CD4-positive, alpha-beta T cell treated with Interleukin-12 subunit alpha and Interleukin-12 subunit beta, for 1 hour (primary cell): ENCODE results near the gene SLC22A16.

Source experiments
- DNase-seq: peaks from one replicate; pipeline ENCODE4 v3.0.0-alpha.2; 2020

The SLC22A16 gene

DNA sequence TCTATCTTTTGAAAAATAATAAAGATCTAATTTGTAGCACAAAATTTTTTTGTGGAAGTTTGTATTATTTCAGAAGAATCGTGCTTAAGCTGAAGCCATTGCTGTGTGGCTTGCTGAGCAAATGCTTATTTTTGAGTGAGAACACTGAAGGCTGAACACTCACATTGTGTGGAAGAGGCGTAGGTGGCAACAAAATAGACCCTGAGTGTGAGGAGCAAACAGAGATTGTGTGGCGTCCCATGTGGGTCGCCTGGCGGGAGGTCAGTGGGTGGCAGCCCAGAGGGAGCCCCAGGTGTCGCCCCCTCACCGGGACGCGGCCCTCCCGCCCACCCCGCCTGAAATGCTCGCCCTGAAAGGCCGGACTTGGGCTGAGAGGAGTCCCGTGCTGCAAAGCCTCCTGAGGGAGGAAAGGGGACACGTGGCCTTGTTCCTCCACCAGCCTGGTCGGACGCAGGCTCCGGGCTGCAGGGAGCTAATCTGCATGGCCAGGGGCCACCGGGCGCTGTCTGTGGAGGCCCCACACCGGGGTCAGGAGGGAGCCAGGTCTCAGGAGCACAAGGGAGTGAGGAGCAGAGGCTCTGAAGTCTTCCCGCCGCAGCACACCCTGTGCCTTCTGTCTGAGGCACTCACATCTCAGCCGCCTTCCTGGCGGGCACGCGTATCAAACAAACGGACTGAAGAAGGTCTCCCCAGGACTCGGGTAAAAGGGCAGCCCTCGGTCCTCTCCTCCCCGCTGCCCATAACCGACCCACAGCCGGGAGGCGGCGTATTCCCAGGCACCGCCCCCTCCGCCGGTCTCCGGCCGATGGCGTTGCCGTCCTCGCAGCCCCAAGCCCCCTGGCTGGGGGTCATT lies 77.0 kb downstream of the SLC22A16 start:
- no peak for DNase-seq

GRCh38 chr6:110398778-110399177 lies 77.6 kb downstream of the SLC22A16 start:
- DNase-seq = no peak

- DNase-seq = no peak
Observed at GRCh38 chr6:110395221-110395620, 81.2 kb downstream of the SLC22A16 start.

DNA sequence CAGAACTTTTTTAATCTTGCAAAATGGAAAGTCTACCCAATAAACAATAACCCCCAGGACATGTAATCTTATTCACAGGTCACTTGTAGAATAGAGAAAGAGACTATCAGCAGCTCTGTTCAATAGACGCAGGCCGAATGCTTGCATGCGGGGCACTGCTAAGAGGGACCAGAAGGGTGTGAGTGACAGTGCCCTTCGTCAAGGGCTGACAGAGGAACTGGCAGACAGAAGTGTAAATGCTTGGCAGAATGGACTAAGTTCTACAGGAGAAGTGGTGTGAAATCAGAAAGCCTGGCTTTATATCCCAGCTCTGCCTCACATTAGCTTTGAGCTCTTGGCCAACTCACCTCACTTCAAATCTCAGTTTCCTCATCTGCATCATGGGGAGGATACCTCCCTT lies 82.0 kb downstream of the SLC22A16 start:
- DNase-seq = no peak

DNA sequence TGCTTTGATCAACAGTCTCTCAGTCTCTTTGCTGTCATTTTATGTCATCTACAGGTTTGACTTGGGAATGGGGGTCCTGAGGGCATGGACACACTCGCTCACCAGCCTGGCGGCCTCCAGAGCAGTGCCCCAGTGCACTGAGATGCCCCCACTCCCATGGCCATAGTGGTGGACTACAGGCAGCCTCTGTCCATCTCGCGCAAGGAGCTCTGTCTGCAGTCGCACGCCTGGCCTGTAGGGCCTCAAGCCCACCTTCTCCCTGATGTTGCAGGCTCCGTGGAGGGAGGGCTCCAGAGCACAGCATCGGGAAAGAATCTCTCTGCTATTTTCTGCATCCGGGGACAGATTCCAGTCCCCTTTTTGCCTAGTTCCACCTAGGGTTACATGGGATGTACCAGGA lies 83.7 kb downstream of the SLC22A16 start:
- no peak for DNase-seq

- no peak for DNase-seq
Observed at GRCh38 chr6:110390404-110390803, 86.0 kb downstream of the SLC22A16 start.

DNA sequence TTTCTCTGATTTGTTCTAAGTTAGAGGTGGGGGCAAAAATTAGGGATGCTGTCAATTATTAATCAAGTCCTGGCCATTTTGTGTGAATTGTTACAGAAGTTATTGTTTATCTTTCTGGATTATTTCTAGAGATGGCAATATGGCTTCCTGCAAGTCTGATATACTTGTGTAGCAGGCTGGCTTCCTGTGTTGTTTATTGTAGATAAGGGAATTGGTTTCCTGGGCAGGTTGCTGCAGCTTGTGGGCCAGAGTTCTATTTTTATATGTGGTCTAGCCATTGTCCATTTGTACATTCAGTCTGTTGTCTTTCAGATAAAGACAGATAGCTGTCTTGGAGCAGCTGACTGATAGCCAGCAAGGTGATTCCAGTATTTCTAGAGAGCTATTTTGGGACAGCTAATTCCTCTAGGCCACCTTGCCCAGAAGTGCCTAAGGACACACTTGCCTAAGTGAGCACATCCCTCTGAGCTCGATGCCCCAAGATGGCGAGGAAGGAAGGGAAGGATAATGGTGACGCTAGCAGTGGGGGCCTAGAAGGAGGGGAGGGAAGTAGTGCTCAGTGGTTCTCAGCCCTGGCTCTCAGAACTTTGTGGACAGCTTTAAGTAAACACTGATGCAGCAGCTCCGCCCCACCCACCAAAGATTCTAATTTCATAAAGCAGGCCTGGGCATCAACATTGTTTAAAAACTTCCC lies 86.6 kb downstream of the SLC22A16 start:
- no peak for DNase-seq

DNA sequence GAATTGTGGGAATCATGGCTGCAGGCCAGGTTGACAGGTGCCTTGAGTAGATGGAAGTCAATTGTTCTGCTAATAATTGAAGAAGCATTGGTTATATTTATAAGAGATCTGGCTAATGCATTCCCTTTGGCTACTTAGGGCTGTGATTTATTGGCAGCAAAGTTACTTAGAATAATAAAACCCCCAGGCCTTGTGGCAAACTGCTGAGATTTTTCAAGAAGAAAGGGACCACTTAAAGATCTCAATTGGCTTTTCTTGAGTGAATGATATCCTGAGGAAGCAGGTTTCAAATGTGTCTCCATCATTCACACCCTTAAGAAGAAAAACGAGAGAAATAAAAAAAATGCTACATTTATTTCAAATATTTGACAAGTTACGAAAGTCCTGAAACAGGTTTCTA lies 88.4 kb downstream of the SLC22A16 start:
- DNase-seq = no peak

GRCh38 chr6:110385458-110385863 lies 91.0 kb downstream of the SLC22A16 start:
- DNase-seq = no peak

GRCh38 chr6:110378552-110378951 lies 97.9 kb downstream of the SLC22A16 start:
- no peak for DNase-seq
